NCI-H82 treated with DMSO at 0.1 percent for 48 hours (cell line): ENCODE results near the gene SBNO1.
"Not testable (repeated sequence)": the region's sequence is repeated elsewhere in the genome, so short reads cannot be mapped to it uniquely, and the experiment has no call there.

Experiments used
- DNase-seq: peaks from one replicate; lab custom pipeline; 2025; ENCODE audit not compliant: unreplicated experiment; lab: John Stamatoyannopoulos, UW

Gene SBNO1

DNA sequence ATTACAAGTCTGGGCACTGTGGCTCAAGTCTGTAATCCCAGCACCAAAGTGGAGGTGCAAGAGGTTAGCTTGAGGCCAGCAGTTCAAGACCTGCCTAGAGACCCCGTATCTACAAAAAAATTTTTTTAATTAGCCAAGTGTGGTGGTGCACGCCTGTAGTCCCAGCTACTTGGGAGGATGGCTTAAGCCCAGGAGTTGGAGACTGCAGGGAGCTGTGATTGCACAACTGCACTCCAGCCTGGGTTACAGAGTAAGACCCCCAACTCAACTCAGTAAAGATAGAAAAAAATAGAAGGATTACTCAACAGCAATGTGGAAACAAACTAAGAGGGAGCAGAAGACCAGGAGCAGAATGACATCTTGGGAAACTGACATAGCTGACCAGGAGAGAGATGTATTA is 13.3 kb downstream of the SBNO1 start:
- DNase-seq: no peak

DNA sequence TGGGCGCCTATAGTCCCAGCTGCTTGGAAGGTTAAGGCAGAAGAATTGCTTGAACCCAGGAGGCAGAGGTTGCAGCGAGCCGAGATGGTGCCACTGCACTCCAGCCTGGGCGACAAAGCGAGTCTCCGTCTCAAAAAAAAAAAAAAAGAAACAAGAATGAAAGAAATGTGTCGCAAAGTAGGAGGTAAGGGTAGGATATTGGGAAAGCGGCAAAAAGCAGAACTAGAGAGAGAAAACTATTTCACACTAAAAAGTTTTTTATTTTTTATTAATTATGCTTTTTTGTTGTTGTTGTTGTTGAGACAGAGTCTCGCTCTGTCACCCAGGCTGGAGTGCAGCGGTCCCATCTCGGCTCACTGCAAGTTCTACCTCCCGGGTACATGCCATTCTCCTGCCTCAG is 17.7 kb downstream of the SBNO1 start:
- no peak for DNase-seq

DNA sequence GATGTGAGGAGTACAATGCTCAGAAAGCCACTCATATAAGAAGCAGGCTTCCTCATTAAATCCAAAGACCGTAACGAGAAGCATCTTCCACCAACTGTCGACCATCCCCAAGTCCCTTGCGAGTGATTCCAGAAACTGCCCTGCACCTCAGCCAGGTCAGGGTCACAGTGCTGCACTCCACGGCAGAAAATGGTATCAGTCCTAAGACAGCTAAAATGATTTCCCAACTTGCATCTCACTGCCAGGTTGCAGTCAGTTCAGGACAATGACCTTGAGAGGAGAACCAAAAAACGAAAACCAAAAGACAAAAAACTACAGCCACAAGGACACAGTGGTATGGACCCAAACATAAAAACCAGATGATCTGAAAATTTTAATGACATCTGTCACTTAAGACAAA is 20.6 kb downstream of the SBNO1 start:
- no peak for DNase-seq

DNA sequence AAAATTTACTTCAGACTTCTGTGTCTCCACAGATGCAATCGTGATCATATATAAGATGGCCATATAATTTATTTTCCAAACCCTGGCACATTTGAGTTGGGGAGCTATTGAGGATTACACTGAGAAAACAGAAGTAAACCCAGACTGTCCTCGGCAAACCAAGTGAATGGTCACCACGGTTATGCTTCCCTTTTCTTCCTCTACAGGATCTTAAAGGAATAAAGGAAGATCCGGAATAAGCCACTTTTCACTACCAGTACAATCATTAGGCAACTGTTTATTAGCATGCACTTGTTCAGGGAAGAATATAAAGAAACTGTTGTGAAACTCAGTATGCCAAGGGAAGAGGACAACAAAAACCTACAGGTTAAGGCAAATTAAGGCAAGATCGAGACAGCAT is 27.6 kb downstream of the SBNO1 start:
- DNase-seq: no peak

DNA sequence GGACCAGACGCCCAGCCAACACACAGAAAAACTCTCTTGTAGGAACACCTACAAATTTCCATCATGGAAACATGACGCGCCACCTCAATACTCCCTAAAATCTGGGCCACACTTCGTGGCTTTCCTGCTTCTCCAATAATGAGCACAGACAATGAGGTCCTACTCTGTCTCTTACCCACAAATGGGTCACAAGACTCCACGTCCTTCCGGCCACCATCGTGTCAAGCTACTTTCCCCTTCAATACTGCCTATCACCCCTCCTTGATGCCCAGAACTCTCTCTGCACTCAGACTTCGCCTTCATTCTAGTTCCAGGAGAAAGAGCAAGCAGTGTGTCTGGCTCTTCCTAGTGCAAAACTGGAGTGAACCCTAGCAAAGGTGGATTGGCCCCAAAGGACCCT is 28.1 kb downstream of the SBNO1 start:
- no peak for DNase-seq

DNA sequence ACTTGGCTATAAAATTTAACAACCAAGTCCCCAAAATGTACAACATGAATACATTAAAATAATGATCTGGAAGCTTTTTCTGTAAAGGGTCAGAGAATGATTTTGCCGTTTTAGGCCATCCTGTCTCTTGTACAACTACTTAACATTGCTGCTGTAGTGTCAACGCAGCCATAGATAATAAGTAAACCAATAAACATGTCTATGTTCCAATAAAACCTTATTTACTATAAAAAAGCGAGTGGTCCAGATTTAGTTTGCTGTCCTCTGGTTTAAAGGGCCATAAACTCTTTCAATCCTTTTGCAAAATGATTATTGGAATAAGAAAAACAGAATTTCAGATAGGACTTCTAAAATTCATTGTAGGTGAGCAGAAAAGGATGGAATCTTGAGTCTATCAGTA is 29.2 kb downstream of the SBNO1 start:
- no peak for DNase-seq

DNA sequence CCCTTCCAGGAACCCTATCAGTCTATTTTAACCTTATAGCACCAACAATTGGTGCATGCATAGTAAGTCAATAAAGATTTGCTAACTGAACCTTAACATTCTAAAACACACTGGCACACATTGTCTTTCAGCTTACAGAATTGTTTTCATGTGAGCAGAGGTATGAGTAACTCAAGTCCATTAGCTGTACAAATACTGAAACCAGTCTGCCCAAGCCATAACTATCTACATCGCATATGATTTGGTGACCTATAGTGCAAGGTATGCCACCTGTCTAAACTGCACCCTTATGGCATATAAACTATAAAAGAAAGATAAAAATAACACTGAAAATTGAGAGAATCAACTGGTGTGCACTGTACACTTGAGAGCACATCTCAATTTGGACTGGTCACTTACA is 34.8 kb downstream of the SBNO1 start:
- no peak for DNase-seq

DNA sequence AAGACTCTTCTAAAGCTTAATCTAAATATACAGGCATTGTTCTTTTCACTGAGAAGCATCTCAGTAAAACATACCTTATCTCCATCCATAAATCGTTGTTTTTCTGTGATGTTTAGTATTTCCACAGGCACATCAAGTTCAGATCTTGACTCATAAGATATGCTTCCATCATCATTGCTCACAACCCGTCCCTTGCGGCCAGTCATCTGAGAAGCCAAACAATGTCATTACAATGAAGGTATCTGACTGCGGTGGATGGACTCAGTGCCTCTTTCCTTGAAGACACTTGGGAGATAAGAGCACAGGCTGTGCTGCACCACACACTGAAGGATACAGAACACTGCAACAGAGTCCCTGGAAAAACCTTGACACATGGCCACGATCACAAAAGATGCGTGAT is 44.8 kb downstream of the SBNO1 start:
- no peak for DNase-seq

DNA sequence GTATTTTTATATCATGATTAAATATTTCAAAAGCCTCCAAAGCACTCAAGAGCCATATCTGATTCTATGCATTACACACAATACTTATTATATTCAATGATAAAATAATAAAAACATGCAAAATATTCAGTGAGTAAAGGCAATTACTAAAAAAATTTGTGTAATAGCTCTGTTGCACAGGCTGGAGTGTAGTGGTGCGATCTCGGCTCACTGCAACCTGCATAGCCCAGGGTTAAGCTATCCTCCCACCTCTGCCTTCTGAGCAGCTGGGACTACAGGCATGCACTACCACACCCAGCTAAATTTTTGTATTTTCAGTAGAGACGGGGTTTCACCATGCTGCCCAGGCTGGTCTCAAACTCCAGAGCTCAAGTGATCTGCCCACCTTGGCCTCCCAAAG is 45.4 kb downstream of the SBNO1 start:
- no peak for DNase-seq

DNA sequence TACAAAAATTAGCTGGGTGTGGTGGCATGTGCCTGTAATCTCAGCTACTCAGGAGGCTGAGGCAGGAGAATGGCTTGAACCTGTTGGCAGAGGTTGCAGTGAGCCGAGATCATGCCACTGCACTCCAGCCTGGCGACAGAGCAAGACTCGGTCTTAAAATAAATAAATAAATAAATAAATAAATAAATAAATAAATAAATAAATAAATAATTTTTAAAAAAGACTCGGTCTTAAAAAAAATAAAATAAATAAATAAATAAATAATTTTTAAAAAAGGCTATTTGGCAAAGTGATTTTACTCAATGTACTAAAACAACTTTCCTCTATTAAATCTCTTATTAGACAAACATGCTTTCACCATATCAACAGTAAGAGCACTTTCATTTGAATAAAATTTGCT is 51.6 kb downstream of the SBNO1 start:
- DNase-seq: not testable (repeated sequence)

DNA sequence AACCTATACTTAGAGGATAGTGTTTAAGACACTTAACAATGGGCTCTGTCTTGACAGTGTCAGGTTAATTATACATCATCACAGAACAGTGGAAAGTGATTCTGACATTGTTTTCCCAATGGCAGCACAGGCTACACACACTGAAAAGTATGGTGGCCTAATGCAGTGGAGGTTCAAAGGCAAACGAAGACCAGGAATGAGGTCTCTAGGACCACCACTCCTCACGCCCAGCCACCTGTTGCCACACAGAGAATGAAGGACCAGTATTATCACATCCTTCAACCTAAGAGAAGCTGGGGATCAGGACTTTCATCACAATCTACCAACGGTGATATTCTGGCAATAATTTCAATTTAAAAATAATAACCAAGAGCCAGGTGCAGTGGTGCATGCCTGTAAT is 58.4 kb downstream of the SBNO1 start:
- no peak for DNase-seq

DNA sequence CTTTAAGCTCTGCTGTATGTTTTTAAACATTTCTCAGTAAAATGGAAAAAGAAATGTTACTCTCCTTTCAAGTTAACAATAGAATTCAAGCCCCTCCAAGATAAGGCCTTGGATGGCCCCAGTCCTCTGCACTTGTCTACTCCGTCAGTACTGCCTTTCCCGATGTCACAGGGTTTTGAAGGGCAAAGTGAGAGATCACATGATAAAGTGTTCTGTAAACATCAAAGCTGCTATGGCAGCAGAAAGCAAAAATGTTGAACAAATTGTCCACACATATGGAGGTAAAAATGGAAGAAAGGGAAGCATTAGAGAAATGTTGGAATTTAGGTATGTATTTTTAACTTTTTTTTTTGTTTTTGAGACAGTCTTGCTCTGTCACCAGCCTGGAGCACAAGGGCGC is 59.5 kb downstream of the SBNO1 start:
- DNase-seq: no peak

DNA sequence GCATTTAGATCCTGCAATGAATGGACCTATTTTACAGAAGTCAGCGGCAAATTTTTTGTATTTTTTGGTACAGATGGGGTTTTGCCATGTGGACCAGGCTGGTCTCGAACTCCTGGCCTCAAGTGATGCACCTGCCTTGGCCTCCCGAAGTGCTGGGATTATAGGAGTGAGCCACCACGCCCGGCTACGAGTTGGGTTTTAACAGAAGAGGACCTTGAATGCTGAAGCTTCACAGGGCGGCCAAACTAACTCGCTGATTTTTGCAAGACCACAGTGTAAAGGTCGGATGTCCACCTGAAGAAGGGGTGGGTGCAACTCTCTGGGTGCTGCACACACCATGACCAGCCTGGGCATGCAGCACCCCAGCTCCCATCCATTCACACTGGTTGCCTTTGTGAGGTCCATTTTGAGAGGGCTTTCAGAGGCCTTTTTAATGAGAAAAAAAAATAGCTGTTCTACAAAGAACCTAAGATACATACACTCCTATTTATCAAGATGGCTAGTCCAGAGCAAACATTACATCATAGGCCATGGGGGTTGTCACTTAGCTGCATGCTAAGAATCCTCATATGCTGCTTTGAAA is 71.4 kb downstream of the SBNO1 start:
- no peak for DNase-seq

DNA sequence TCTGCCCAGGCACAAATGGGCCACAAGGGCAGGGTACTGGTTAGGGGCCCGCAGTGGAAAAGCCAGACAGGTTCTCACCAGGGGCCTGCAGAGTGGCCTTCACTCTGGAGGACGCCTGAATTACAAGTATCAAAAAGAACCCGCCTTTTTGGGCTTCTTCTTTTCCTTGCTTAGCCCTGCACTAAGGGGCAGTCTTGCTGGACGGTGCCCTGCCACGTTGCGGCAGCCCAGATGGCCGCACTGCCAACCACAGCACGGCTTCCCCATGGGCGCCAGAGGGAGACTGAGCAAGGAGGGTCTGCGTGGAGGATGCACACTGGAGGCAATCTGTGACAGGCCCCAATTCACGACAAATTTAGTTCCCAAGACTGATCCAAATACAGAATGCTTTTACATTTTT is 74.7 kb downstream of the SBNO1 start:
- no peak for DNase-seq

DNA sequence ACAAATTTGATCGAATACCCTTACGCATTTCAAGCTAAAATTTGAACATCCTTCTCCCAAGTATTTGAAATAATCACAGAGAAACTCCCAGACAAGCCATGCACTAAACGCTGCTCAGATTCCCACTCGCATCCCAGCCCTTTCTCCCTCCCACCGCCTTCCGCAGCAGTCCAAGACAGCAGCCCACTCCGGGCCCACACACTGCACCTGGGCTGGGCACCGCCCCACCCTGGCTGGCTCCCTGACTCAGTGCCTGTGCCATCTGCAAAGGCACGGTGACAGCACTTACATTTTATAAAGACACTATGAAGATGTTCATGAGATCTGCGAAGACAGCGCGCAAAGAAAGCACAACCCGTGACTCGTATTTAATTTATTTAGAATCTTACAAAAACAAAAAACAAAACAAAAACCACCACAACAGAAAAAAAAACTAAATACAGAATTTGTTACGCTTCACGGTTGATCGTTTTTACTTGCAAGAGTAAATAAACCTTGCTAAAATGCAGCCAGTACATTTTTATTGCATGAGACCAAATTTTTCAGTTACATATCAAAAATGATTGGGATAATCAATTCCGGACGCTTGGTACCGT is 75.8 kb downstream of the SBNO1 start:
- DNase-seq: no peak

DNA sequence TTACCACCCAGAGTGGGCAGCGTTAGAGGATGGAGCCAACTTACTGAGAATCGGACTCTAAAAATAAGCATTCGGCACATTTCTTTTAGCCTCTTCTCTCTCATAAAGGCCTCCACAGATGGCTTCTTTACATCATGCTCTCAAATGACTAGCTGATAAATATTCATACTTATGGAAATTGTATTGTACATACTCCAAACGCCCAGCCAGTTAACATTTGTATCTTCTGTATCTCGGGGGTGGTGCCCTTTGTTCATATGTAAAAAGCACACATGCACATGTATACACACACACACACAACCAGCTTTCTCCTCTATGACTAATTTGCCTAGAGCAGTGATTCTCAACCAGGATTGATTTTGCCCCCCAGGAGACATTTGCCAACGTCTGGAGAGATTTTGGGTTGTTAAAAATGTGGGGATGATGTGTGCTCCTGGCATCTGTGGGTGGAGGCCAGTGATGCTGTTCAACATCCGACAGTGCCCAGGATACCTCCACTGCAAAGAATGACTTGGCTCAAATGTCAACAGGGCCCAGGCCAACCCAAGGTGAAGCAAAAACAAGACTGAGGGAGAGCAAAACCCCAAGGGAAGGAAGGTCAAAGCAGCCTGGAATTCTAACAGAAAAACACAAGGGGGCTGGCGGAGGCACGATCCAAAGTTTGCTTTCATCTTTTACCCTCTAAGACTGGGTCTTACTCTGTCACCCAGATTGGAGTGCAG is 77.8 kb downstream of the SBNO1 start:
- DNase-seq: no peak

DNA sequence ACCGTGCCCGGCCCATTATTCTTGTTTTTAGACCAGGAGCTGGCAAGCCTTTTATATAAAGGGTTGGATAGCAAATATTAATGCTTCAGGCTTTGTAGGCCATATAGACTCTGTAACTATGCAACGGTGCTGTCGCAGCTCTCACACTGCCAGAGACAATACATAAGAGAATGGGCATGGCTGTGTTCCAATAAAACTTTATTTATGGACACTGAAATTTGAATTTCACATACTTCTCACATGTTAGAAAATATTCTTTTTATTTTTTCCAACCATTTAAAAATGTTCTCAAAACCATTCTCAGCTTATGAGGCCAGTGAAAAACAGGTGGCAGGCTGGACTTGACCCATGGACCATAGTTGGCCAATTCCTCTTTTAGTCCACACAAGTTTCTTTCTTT is 80.0 kb downstream of the SBNO1 start:
- no peak for DNase-seq

DNA sequence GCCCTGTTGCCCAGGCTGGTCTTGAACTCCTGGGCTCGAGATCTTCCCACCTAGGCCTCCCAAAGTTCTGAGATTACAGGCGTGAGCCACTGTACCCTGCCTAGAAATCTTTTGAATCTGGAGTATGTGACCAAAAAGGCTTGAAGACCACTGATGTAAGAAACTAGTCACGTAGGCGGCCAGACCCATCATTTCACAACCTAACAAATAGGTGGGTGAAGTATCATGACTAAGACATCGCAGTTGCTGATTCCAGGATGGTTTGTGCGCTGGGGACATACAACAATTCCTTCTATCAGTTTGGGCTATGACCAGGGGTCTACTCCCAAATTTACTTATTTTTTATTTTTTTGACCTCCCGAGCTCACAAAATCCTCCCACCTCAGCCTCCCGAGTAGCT is 81.2 kb downstream of the SBNO1 start:
- no peak for DNase-seq

DNA sequence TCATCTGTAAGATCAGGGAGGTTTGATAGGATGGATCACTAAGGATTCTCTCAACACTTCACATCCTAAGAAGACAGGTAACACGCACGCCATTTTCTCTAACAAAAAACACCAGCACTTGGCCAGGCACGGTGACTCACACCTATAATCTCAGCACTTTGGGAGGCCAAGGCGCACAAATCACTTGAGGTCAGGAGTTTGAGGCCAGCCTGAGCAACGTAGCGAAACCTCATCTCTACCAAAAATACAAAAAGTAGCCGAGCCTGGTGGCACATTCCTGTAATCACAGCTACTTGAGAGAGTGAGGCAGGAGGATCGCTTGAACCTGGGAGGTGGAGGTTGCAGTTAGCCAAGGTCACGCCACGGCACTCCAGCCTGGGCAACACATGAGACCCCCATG is 82.5 kb downstream of the SBNO1 start:
- no peak for DNase-seq

DNA sequence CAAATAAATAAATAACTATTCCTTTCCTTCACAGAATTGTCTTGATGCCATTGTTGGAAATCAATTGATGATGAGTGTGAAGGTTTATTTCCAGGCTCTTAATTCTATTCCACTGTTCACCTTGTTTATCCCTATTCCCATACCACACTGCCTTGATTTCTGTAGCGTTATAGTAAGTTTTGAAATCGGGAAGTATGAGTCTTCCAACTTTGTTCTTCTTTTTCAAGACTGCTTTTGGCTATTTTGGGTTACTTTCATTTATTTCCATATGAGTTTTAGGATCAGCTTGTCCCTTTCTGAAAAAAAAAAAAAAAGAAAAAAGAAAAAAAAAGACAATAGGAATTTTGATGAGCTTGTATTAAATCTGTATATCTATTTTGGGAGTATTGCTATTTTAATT is 83.7 kb downstream of the SBNO1 start:
- DNase-seq: no peak

DNA sequence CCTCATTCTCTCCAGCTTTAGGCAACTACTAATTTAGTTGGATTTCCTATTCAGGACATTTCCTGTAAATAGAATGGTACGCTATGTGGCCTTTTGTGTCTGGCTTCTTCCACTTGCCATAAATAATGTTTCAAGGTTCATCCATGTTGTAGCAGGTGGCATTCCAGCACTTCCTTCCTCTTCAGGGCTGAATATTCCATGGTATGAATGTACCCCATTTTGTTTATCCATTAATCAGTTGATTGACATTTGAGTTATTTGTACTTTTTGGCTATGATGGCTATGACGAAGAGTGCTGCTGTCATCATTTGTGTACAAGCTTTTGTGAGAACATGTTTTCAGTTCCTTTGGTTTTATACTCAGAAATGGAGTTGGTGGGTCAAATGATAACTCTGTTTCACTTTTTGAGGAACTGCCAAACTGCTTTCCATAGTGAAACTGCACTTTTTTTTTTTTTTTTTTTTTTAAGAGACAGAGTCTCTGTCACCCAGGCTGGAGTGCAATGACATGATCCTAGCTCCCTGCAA is 86.5 kb downstream of the SBNO1 start:
- no peak for DNase-seq

DNA sequence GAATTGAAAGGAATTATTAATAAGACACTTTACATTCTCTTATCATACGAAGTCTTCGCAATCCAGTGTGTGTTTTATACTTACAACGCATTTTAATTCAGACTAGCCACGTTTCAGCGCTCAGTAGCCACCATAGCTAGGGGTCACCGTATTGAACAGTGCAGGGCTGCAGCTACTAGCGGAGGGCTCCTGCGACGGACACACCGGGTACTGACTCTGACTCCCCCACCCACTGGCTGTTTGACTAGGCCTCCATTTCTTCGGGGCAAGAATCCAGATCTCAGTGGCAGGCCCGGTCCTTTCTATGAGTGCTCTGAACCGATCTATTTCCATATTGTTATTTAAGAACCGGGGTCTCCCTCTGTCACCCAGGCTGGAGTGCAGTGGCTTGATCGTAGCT is 91.5 kb downstream of the SBNO1 start:
- DNase-seq: no peak
